ENCODE data around the gene SUMO4. TPM values are rescaled to one million over a fixed set of nuclear protein-coding genes. Genes with fewer than 3 reads are reported as not detected.

The SUMO4 gene
- polyA plus RNA-seq, 3 donors, result 0.22 to 0.29 (median 0.27) TPM

DNA sequence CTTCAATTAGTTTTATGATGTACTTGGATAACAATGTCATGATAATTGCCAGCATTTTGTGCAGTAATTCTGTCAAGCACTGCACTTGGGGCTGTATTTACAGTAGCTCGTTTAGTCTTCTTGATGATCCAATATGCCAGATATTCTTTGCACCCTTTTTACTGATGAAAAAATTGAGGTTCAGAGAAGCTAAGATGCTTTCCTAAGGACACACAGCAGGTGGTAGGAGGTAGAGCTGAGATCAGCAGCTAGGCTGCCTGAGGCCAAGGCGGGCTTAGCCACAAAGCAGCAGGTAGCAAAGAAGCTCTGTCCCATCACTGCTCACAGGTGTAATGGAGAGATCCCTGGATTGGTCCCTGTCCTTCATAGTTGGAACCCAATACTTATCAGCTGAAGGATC is 33.3 kb downstream of the SUMO4 start:
- Mint-ChIP-seq H3K27ac (peak overlapping the region in 1 of 7 donors; percentile 4), H3K27me3 (ENCODE audit: low read depth in 3 of 3) (peaks cover 0 to 7% (median 2%) of the 10 kb centered on the region in 3 donors), H3K9me3 (no peaks in the 10 kb centered on the region), H3K36me3 (no peaks in the 10 kb centered on the region), H3K4me1 (peaks cover 3% of the 10 kb centered on the region), H3K4me3 (no peak overlapping the region)
- intact Hi-C loops (cut with micrococcal nuclease), result loop anchor here (2.0 to 5.0 kb wide), 3 partner anchors 351 to 406 kb away; no protein-coding TSS in a partner anchor
- Histone ChIP-seq H3K36me3 (replicated peaks in 1 of 2; ENCODE audit: control insufficient read depth in 1 of 2, insufficient read depth in 2 of 2, low read length in 2 of 2) (no peaks in the 10 kb centered on the region), H4K20me1 (ENCODE audit: insufficient read depth, low read length) (no peaks in the 10 kb centered on the region), H3K4me1 (ENCODE audit: control insufficient read depth in 1 of 2, insufficient read depth in 2 of 2, low read length in 2 of 2) (peaks cover 3 to 4% of the 10 kb centered on the region in 2 donors), H3K4me3 (replicated peaks in 1 of 3; ENCODE audit: low read depth in 2 of 3, low read length in 3 of 3) (no peak overlapping the region), H3K27ac (ENCODE audit: low read depth in 1 of 2, low read length in 2 of 2) (no peak overlapping the region), H3K79me2 (ENCODE audit: insufficient read depth, low read length) (no peaks in the 10 kb centered on the region), H3K9ac (ENCODE audit: insufficient read depth, low read length, poor library complexity, severe bottlenecking) (no peak overlapping the region), H3K4me2 (replicated peaks; ENCODE audit: extremely low read depth, low read length, poor library complexity, severe bottlenecking) (no peak overlapping the region), H2AFZ (ENCODE audit: insufficient read depth, low read depth, low read length, poor library complexity, severe bottlenecking) (no peak overlapping the region), H3K27me3 (ENCODE audit: control insufficient read depth in 2 of 2, insufficient read depth in 2 of 2, low read length in 2 of 2) (no peaks in the 10 kb centered on the region), H3K9me3 (replicated peaks in 1 of 2; ENCODE audit: control insufficient read depth in 1 of 2, insufficient read depth in 1 of 2, low read length in 2 of 2) (no peaks in the 10 kb centered on the region)
- WGBS (ENCODE audit: insufficient coverage), result 67% methylated on average over 1 of the region's 2 CpGs
- no peak for DNase-seq
- no peak for TF ChIP-seq CTCF (IDR thresholded peaks at IDR 0.05)

DNA sequence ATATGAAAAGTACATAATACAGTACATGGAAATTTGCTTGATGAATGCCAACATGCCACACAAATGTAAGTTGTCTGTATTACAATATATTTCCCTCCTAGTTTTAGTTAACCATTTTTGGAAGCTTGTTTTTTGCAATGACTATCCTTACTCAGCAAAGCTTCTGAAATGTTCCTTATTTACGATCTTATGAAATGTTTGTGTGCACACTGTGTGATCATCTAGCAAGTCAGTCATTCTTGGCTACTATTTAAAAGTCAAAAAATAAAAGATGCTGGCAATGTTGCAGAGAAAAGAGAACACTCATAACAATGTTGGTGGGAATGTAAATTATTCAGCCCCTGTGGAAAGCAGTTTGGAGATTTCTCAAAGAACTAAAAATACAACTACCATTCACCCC is 33.8 kb downstream of the SUMO4 start:
- H3K27ac Mint-ChIP-seq, result no peak overlapping the region
- TF ChIP-seq CTCF (IDR thresholded peaks at IDR 0.05), result no peak
- Histone ChIP-seq H3K27ac (ENCODE audit: low read depth in 1 of 2, low read length in 2 of 2) (no peak overlapping the region), H3K36me3 (replicated peaks in 1 of 2; ENCODE audit: control insufficient read depth in 1 of 2, insufficient read depth in 2 of 2, low read length in 2 of 2) (no peaks in the 10 kb centered on the region), H4K20me1 (ENCODE audit: insufficient read depth, low read length) (no peaks in the 10 kb centered on the region), H3K9ac (ENCODE audit: insufficient read depth, low read length, poor library complexity, severe bottlenecking) (no peak overlapping the region), H3K9me3 (replicated peaks in 1 of 2; ENCODE audit: control insufficient read depth in 1 of 2, insufficient read depth in 1 of 2, low read length in 2 of 2) (no peaks in the 10 kb centered on the region), H3K4me1 (ENCODE audit: control insufficient read depth in 1 of 2, insufficient read depth in 2 of 2, low read length in 2 of 2) (peaks cover 3 to 4% of the 10 kb centered on the region in 2 donors), H3K4me3 (replicated peaks in 1 of 3; ENCODE audit: low read depth in 2 of 3, low read length in 3 of 3) (no peak overlapping the region), H3K4me2 (replicated peaks; ENCODE audit: extremely low read depth, low read length, poor library complexity, severe bottlenecking) (no peak overlapping the region), H3K79me2 (ENCODE audit: insufficient read depth, low read length) (no peaks in the 10 kb centered on the region), H3K27me3 (ENCODE audit: control insufficient read depth in 2 of 2, insufficient read depth in 2 of 2, low read length in 2 of 2) (no peaks in the 10 kb centered on the region), H2AFZ (ENCODE audit: insufficient read depth, low read depth, low read length, poor library complexity, severe bottlenecking) (no peak overlapping the region)
- DNase-seq, result no peak
- H3K9me3 Mint-ChIP-seq, result no peaks in the 10 kb centered on the region
- intact Hi-C loops (cut with micrococcal nuclease), result loop anchor here (2.0 to 5.0 kb wide), 3 partner anchors 352 to 407 kb away; no protein-coding TSS in a partner anchor
- H3K4me3 Mint-ChIP-seq, result no peak overlapping the region
- H3K27me3 Mint-ChIP-seq (ENCODE audit: low read depth in 3 of 3), result peaks cover 0 to 5% (median 2%) of the 10 kb centered on the region in 3 donors
- WGBS (ENCODE audit: insufficient coverage), result 67% methylated on average over 1 of the region's 1 CpG
- H3K4me1 Mint-ChIP-seq, result peaks cover 3% of the 10 kb centered on the region
- H3K36me3 Mint-ChIP-seq, result no peaks in the 10 kb centered on the region

Measured in CD14-positive monocyte (primary cell).